Activated CD4-positive, CD25-positive, alpha-beta regulatory T cell treated with anti-CD3 and anti-CD28 coated beads, Interleukin-2, amount 50 U/mL, for 24 hours (primary cell): Measurements from ENCODE around the gene ATP9A.
A peak's percentile ranks its signal among the peaks of the same experiment; 100 is the strongest.

ENCODE experiments used
- ATAC-seq, 2 donors: fragments of 150-1000 bp; cut with Tn5 transposase; one replicate each; pipeline ENCODE4 v1.10.0; 2021; ENCODE audit warnings: mild to moderate bottlenecking in 1 of 2, moderate library complexity in 1 of 2

The ATP9A gene

DNA sequence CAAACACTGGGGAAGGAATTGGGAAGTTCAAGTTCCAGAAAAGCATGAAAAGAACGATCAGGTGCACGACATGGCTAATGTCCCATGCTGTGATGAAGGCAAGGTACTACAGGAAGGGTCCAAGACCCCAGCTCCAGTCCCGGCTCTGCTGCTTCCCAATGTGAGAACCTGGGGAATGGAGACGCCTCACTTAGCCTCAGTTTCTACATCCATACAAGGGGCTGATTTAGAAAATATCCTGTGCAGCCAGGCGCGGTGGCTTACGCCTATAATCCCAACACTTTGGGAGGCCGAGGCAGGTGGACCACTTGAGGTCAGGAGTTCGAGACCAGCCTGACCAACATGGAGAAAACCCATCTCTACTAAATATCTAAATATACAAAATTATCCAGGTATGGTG is 144.9 kb downstream of the ATP9A start:
- ATAC-seq = no peak

DNA sequence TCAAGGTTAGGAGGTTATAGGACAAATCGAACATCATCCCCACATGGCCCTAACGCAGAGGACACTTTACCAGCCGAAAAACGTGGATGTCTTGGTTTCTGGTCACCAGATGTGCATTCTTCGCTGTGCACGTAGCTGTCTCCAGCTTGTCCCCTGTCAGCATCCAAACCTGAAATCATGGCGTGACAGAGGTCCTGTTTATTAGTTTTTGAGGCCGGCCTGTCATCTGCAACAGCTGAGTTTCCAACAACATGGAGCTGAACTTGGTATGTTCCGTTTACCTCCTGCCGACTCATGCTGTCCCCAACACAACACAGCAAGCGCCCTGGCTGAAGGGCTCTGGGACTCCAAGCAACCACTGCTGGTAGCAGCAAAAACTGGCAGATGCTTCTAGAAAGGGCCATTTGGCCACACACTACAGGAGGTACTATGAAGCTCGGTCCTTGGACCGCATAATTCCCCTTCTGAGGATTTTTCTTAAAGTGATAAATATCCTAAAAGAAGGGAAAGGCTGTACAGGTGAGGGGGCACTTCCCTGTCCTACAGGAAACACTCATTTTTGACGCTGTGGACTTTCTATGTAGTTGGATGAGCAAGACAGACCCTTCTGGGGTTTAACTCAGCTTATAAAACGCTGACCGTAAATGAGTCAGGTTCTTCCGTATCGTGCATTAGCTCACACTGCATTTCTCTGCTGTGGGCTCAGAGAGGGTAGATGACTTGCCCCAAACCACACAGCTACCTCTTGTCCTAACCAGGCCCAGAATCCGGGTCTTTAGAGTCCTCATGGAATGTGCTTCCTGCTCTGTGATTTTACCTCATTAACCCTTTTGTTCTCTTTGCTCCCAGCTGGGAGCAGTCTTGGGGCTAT is 146.0 kb downstream of the ATP9A start:
- peak in 1 of 2 donors; percentile 11 for ATAC-seq

DNA sequence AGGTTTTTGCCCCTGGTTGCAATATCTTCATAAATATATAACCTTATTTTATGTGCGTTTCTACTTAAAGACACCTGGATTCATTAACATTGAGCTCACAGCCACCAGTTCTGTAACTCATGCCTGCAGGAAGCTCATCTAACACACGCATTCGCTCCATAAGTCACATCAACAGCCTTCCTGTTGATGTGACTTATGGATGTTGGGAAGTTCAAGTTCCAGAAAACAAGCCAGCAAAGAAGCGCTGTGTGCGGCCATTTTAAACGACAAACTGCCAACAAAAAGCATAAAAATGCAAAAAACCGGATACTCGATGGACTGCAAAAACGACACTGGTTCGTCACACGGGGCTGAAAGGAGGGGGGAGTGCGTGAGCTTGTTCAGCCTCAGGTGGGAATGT is 147.8 kb downstream of the ATP9A start:
- no peak for ATAC-seq

DNA sequence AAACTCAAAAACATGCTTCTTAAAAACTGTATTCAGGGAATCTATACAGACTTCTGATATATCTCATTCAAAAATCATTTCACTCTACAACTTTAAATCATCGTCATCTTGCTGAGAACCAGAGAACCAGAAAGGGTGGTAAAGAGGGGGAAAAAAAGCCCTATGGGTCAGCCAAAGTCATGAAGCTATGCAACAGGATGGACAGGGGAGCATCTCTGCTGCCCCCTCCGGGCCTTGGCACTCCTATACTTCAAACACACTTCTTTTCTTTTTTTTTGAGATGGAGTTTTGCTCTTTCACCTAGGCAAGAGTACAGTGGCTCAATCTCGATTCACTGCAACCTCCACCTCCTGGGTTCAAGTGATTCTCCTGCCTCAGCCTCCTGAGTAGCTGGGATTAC is 152.1 kb downstream of the ATP9A start:
- peak in 1 of 2 donors; percentile 30 for ATAC-seq

DNA sequence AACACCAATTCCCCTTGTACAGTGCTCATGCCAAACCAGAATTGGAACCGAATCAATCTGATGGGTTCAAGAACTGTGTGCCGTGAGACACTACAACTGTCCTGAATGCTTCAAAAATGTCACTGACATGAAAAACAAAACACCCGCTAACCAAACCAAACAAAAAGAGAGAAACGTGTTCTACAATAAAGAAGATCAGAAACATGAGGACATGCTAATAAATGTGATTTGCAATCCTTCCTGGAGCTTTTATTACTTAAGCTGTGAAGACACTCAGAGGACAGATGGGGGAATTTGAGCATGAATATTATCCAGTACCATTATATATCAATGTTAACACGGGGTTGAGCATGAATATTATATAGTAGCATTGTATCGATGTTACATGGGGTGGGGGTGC is 153.5 kb downstream of the ATP9A start:
- no peak for ATAC-seq

DNA sequence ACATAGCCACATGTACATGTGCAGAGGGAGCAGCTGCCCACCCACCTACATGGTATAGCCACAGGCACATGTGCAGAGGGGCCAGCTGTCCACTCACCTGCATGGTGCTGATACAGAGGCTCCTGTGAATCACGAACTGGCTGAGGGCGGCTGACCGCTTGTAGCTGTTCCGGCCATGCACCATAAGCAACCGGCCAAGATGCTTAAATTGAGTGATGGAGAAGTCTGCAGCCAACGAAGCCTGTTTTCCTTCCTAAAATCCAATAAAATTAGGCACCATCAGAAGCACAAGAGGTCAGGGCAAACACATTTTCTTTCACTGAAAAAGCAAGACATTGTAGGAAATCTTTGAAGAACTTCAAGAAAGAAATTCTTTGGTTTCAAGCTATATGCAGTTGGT is 154.6 kb downstream of the ATP9A start:
- no peak for ATAC-seq

DNA sequence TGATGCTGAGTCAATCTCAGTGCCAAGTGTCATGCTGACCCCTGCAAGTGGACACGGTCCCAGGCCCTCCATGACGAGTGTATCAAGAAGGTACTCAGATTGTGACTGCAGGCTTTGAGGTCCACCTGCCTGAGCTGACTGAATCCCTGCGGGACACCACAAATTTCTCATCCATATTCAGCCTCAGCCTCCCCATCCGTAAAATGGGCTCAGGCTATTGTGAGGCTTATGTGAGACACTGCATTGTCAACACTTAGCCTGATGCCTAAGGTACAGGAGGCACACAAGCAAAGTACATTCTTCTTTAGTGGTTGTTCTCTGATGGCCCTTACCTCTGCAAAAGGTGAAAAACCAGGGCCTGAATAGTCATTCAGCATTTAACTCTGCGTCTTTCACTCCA is 155.3 kb downstream of the ATP9A start:
- ATAC-seq = no peak

DNA sequence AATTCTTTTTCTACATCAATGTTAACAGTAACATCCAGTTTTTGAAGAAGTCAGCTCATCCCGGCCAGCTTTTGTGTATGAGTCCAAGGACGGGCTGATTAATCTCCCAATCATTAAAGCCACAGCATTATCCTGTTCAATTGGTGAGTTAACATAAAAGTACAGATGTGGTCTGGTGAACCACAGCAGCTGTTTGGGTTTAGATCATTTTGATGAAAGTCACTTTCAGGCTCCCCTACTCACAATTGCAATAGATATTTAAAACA is 156.6 kb downstream of the ATP9A start:
- no peak for ATAC-seq

DNA sequence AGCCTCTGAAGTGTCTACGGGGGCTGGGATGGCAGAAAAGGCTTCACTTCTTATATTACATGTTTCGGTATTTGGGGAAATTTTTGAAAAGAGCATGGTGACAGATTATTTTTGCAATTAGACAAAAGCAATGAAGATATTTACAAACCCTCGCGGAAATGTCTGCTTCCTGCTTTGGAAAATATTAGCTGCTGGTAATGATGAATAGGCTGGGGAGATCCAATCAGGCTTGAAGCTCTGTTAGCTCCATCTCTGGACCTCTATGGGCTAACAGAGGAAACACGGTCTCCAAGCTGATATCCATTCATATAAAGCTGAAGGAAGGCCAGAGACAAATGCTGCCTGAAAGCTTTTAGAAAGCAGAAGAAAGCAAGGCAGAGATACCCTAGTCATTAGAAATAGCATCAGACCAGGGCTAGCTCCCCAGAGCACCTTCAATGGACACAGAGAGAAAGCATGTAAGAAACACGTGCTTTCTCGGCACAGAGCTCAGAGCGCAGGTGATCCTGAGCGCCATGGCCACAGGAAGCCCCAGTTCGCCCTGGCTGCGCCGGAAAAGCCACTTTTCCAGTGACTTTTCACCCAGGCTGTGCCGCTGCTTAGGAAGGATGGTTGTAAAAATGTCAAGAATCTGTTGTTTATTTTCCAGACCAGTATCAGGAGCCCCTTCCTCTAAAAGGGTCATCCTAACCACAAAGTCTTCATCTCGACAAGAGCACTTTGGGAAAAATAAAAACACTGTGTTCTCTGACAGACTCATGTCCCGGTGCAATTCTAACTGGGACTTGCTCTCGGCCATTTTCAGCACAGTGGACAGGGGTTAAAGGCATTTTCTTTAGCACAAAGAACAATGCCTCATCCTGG is 157.2 kb downstream of the ATP9A start:
- peak in 1 of 2 donors; percentile 8 for ATAC-seq

DNA sequence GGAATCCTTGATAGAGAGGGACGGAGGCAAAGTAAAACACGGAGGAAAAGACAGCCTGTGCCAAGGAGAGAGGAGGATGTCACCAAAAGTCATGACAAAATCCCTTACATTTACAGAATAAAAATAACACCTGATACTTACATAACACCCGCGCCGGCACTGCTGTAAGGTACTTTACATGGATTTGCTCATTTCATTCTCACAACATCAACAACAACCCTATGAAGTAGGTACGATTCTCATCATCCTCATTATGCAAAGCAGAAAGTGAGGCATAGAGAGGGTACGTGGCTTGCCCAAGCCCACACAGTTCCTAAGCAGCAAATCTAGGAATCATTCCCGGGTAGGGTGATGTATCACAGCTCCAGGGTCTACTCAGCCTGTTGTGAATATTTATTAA is 158.1 kb downstream of the ATP9A start:
- peak; percentile 41 to 48 for ATAC-seq

DNA sequence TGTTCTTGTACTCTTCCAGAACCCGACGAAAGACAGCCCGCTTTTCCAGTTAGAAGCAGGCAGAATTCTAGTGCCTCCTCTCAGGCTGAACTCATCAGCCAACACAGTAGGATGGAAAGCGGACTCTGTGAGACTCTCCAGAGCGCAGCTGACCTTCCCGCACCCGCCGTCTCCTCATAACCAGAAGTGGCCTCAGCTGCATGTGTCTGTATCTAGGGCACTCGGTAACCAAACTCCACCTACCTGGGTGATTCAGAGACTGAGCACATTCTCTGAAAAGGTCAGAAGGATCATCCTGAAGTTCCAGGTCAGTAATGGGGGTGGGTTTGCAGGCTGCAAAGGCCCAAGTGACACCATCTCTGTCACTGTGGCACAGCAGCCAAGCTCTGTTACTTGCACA is 158.9 kb downstream of the ATP9A start:
- peak in 1 of 2 donors; percentile 45 for ATAC-seq

DNA sequence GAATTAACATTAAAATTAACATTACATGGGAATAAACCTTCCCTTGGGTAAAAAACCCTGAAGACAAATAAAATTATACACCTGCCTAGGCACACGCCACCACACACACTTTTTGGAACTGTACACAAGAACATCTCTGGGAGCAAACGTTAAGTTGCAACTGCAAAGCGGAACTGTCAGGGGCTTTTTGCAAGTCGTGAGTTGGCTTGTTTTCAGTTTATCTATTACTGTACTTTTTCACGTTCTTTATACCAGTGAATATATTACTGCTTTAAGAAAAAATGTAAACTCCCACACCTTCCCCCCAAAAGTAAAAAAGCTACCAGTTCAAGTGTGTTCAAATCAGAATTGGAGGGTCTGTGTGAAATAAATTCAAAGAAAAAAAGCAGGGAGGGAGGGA is 160.1 kb downstream of the ATP9A start:
- ATAC-seq = peak; percentile 55 to 63

DNA sequence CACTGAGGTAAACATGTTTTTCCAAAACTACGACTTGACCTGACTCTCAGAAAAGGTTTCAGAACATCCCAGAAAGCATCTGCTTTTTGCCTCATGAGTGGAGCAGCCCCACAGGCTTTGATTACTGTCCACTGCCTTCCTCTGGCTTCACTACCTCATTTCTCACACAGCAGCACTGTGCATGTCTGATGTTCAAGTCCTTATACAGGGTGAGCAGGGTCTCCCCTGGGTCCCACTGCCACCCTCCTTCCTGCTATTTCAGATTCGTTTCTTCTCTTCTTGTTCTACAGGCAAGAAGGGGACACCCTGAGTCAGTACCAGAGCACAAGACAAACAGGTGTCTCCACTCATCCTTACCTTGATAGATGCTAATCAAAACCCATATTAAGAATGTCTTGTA is 161.0 kb downstream of the ATP9A start:
- no peak for ATAC-seq

DNA sequence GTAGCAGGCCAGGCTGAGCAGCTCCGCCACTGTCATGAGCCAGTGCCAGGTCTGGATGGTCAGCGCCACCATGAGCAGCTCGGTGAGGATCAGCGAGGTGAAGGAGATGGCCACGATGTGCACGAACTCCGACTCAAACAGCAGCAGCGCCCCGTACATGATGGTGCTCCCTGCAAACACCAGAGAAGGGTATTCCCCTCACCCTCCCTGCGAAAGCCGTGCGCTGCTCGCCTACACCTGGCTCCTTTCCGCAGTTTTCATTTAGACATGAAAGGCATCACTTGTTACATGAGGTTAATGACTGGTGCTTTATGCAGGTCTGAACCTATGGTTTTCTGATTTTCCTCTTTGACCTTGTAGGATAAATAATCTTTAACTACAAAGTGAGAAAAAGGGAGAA is 163.3 kb downstream of the ATP9A start:
- no peak for ATAC-seq

DNA sequence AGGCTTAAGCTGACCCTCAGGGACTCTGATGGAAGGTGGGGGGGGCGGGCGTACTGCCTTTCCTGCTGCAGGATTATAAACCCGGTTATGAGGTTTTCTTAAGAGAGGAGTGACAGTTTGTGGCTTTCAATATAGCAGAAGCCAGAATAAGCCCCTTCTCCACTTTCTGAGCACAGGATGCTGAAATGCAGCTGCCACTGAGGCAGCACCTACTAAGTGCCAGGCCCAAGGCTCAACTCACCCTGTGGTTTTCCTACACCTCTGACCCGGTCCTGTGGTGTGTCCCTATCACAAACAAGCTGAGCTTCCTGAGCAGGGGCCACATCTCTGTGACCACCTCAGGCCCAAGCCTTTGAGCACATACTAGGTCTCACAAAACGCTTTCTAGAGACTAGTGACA is 166.1 kb downstream of the ATP9A start:
- ATAC-seq = no peak

DNA sequence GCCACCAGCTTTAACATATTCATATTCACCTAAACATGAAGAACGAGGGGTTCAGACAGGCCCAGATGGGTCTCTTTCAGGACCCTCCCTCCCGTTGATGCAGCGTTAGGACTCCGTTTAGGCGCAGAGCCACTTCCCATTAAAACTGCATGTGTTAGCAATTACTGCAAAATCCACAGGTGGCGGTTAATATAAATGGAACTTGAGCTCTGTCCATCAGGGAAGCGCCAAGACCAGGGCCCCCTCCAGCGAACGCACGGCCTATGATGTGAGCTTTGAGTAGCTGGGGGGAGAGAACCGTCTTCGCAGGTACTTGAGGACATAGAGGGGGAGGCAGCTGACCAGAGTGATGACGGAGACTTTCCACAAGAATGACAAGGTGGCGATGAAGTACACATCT is 167.2 kb downstream of the ATP9A start:
- ATAC-seq = no peak

DNA sequence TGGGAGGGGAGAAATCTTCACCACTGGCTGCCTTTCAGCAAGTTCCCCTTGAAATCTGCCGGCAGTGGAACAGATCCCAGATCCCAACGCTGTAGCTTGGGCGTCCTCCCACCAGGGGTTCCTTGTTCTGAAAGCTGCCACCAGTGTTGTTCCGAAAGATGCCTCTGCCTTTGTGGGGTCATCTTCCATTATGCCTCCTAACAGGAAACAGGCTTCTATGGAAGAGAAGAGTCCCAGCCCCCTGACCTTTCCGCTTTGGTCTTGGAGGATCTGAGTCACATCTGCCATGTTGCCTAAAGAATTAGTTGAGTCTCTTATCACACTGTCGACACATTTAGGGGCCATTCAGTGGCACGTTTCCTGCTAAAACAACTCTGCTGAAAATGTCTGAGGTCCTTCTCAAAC is 168.2 kb downstream of the ATP9A start:
- no peak for ATAC-seq

DNA sequence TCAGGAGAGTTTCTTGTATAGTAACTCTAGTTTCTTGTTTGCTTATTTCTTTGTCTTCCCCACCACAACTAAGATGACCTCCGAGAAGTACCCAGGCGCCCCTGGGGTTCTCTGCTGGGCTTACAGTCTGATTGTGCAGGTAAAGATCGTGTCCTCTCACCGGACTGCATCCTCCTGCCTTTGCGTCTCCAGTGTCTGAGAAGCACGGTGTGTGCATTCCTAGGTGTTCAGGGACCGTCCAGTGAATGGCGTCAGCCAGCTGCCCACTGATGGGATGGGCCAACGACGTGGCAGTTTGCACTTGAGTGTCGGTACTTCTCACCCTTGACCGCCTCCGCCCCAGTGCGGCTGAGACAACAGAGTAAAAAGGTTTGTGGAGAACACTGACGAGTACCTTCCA is 169.6 kb downstream of the ATP9A start:
- no peak for ATAC-seq

DNA sequence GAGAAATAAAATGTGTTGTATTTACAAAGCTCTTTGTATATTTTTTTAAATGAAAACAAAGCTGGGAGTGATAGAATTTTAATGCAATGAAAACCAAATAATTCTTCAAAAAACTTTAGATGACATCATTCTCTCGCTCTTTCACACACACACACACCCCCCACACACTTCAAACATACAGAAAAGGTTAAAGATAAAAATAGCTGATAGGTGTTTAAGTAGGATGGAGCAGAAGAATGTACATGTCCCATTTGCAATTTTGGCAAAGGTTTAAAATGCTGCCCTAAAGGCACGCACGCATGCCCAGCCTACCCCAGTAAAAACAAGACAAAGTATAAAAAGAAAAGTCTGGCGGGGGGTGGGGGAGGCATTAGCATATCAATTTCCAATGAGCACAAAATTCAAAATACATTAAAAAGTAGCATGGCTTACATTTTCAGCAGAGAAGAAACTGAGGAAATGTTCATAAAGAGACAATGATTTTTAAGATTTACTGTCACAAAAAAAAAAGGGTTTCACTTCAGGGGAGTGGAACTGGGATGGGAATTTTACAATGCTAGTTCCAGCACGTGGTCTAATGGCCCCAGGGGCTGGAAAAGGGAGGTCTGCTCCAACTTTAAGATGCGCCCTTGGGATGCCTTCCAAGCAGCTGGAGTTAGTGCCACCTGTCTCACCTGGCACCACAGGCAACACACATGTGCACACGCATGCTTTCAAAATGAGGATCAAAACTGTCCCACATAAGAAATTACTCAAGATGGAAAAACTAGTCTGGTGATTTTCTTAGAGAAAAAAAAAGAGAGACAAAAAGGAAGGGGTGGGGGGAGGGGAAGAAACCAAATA is 170.6 kb downstream of the ATP9A start:
- ATAC-seq = no peak

DNA sequence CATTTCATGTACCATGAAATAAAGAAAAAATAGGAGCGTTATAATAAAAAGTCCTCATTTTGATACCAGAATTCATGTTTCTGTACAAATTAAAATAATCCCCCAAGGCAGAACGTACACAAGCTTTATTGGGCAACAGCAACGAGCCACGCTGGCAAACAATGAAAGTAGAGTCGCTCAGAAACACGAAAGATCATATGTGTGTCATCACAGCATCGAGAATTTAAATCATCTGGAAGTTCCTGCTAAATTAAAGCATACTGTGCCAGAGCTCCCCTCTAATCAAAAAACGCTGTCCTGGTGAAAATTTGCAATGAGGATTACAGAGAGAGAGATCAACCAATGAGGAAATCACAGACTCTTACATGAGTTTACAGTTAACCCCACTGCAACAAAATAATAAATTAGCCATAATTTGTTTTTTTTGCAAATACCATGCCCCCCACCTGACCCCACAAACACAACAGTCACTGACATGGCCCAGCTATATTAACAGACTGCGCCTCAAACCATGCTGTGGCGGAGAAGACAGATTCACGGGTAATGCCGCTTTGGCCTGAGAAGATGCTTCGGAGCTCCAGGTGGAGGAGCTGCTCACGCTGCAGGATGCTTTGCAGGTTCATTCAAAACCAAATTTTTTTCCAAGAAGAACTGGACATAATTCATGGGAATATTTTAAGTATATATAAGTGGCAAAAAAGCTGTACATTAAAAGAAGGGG is 171.4 kb downstream of the ATP9A start:
- ATAC-seq = no peak

DNA sequence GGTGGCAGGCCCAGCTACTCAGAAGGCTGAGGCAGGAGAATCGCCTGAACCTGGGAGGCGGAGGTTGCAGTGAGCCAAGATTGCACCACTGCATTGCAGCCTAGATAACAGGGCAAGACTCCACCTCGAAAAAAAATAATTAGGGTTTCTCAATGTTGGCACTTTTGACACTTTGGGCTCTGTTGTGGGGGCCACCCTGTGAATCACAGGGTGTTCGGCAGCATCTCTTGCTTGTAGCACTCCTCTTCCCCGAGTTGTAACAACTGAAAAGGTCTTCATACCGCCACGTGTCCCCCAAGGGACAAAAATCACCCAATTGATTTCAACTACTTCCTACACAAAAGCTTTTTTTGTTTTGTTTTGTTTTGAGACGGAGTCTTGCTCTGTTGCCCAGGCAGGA is 172.4 kb downstream of the ATP9A start:
- no peak for ATAC-seq

DNA sequence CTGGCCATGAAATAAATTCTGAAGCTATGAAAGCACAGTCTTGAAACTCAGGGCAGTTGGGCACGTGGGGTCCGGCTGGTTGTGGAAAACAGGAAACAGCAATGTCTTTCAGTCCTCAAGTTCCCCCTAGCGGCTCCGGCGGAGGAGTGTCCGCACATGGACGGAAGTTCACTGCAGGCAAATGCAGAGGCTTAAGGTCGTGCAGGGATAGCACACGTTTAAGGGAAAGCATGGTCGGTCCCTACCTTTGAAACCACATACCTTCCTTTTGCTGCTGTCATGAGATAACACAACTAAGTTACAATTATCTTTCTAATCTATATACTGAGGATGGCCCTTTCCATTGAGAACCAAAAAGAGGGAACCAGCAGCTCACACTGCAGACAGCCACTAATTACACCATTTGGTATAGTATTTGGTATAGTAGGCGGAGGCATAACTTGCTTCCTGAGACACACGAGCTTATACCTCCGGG is 173.1 kb downstream of the ATP9A start:
- ATAC-seq = peak; percentile 84 to 93
